GM18868 (cell line): ENCODE results near the gene BOC.

ENCODE experiments used
- ATAC-seq: cut with Tn5 transposase; IDR thresholded peaks from one replicate; pipeline ENCODE4 v1.9.1; 2021; ENCODE audit warnings: mild to moderate bottlenecking, moderate library complexity; ENCODE audit not compliant: unreplicated experiment

The BOC gene

GRCh38 chr3:113331187-113331586 lies 119.8 kb downstream of the BOC start:
- ATAC-seq = no peak
